ENCODE measurements around the gene CHST11.

Gene CHST11

DNA sequence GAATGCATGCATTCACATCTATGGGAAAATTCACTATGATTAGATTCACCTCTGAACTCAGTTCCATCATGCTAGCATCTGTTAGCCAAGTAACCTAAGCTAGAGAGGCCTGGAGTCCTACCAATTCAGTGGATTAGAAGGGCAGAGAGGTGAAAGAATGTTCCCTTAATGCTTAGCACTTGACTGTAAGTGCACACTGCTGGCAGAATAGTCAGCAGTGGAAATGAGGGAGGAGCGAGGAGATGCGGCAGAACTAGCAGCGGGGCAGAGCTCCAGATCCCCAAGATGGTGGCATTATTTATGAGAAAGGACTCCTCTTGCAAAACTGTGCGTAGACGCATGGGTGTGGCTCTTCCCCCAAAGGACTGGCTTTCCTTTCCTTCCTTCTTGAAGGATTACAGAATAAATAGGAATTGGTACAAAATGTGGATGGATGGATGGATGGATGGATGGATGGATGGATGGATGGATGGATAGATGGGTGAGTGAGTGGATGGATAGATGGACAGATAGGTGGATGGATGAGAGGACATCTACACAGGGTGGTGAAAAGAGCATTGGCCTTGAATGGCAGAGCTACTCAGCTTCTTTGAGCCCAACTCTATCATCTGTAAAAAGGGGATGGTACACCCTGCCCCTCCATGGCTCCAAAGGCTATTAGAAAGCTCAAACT is 227.2 kb downstream of the CHST11 start:
- DNase-seq (ENCODE audit: insufficient read length, low spot score) (no peak), FAIRE-seq (no peak)
- TF ChIP-seq TAF1 (IDR thresholded peaks at IDR 0.05; ENCODE audit: low read depth, low read length) (no peak), PAX5 (IDR thresholded peaks at IDR 0.05; ENCODE audit: insufficient read depth, low read length, severe bottlenecking) (no peak), POLR2A (IDR thresholded peaks at IDR 0.05; ENCODE audit: low read depth, low read length) (no peak), SPI1 (IDR thresholded peaks at IDR 0.05; ENCODE audit: low read depth, low read length) (no peak), POLR2AphosphoS5 (IDR thresholded peaks at IDR 0.05; ENCODE audit: low read depth, low read length) (no peak), POU2F2 (IDR thresholded peaks at IDR 0.05; ENCODE audit: low read depth, low read length) (no peak)

DNA sequence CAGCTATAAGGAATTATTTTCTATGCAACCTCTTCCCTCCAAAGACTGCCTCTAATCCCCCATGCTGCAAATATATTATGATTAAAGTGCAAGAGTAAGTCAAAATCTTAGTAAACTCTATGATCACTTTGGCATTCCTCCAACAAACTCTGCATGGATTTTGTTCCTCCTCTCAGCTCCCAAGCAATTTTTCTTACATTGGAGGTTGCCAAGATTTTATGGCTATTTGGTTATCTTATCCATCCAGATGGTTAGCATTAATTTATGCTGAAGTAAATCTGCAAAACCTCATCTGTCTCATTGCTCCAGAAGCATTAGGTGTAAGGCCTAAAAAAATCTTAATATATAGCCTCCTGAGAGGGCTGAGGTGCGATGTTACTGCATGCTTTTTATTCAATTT is 228.1 kb downstream of the CHST11 start:
- DNase-seq (ENCODE audit: insufficient read length, low spot score) (no peak), FAIRE-seq (no peak)
- TF ChIP-seq SPI1 (IDR thresholded peaks at IDR 0.05; ENCODE audit: low read depth, low read length) = no peak
- TF ChIP-seq POU2F2 (IDR thresholded peaks at IDR 0.05; ENCODE audit: low read depth, low read length) = no peak
- no peak for TF ChIP-seq TAF1 (IDR thresholded peaks at IDR 0.05; ENCODE audit: low read depth, low read length)
- TF ChIP-seq POLR2A (IDR thresholded peaks at IDR 0.05; ENCODE audit: low read depth, low read length) = no peak
- no peak for TF ChIP-seq PAX5 (IDR thresholded peaks at IDR 0.05; ENCODE audit: insufficient read depth, low read length, severe bottlenecking)
- no peak for TF ChIP-seq POLR2AphosphoS5 (IDR thresholded peaks at IDR 0.05; ENCODE audit: low read depth, low read length)

DNA sequence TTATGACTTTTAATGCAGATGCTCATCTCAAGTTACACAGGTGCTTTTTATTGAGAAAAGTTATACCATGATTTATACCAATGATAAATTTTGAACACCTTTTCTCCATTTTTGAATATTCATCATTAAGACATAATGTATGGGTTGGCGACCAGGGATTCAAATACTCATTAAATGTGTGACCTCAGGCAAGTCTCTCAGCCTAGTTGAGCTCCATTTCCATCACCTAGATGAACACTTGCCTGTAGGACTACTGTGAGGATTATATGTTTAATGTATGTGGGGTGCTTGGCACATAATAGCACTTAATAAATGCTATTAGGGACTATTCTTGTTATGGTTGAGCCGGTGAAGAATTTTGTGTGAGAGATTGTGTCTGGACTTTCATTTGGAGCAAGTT is 228.6 kb downstream of the CHST11 start:
- TF ChIP-seq POLR2AphosphoS5 (IDR thresholded peaks at IDR 0.05; ENCODE audit: low read depth, low read length) = no peak
- TF ChIP-seq PAX5 (IDR thresholded peaks at IDR 0.05; ENCODE audit: insufficient read depth, low read length, severe bottlenecking) = no peak
- no peak for TF ChIP-seq TAF1 (IDR thresholded peaks at IDR 0.05; ENCODE audit: low read depth, low read length)
- TF ChIP-seq POLR2A (IDR thresholded peaks at IDR 0.05; ENCODE audit: low read depth, low read length) = no peak
- no peak for TF ChIP-seq SPI1 (IDR thresholded peaks at IDR 0.05; ENCODE audit: low read depth, low read length)
- DNase-seq (ENCODE audit: insufficient read length, low spot score) = no peak
- no peak for FAIRE-seq

DNA sequence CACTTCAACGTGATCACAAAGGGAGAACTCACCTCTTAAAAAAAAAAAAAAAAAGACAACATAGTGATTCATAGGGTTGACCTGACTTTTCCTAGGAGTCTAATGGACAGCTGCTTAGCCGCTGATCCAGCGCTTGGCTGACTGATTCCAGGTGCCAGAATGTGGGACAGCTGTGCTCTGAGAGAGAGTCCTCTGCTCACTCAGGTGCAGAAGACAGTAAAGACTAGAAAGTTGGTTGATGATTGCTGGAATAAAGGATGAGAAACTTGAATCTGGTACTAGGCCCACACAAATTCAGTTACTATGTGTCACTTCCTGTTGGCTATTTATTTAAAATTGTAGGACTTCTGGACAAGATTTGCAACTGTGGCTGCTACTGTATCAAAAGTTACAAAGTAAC is 229.4 kb downstream of the CHST11 start:
- FAIRE-seq (no peak), DNase-seq (ENCODE audit: insufficient read length, low spot score) (no peak)
- TF ChIP-seq PAX5 (IDR thresholded peaks at IDR 0.05; ENCODE audit: insufficient read depth, low read length, severe bottlenecking) (no peak), POLR2AphosphoS5 (IDR thresholded peaks at IDR 0.05; ENCODE audit: low read depth, low read length) (no peak), POLR2A (IDR thresholded peaks at IDR 0.05; ENCODE audit: low read depth, low read length) (no peak), TAF1 (IDR thresholded peaks at IDR 0.05; ENCODE audit: low read depth, low read length) (no peak), POU2F2 (IDR thresholded peaks at IDR 0.05; ENCODE audit: low read depth, low read length) (no peak), SPI1 (IDR thresholded peaks at IDR 0.05; ENCODE audit: low read depth, low read length) (no peak)

DNA sequence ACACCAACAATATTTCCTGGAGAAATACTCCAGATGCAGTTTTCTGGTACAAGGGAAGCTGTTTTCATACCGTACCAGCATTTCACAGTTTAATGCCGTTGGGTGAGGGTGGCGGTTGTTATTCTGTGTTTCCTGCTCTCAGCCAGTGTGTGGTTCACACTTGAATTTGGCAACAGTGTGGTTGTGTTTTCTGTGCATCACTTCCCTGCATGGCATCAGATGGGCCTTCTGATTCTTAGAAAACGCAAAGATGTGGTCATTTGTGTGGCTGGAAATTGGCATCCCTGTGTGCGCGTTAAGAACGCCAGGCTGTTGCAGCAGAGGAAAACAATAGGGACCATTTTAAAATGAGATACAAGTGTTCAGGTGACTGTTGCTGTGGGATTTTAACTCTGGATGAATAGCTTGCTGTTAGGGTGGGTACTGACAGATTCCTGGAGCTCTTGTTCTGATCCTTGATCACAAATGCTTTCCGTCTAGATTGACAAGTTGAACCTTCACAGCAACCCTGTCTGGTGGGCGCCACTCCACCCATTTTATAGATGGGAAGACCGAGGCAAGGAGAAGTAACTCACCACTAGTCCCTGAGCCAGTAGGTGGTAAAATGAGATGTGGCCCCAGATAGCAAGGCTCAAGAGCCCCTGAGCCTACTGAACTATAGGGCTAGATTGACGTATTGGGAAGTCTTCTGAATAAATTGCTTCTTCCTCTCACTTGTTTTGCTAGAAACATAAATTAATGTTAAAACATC is 231.2 kb downstream of the CHST11 start:
- TF ChIP-seq POLR2A (IDR thresholded peaks at IDR 0.05; ENCODE audit: low read depth, low read length) = no peak
- TF ChIP-seq PAX5 (IDR thresholded peaks at IDR 0.05; ENCODE audit: insufficient read depth, low read length, severe bottlenecking) = no peak
- no peak for TF ChIP-seq SPI1 (IDR thresholded peaks at IDR 0.05; ENCODE audit: low read depth, low read length)
- TF ChIP-seq TAF1 (IDR thresholded peaks at IDR 0.05; ENCODE audit: low read depth, low read length) = no peak
- TF ChIP-seq POU2F2 (IDR thresholded peaks at IDR 0.05; ENCODE audit: low read depth, low read length) = no peak
- TF ChIP-seq POLR2AphosphoS5 (IDR thresholded peaks at IDR 0.05; ENCODE audit: low read depth, low read length) = no peak
- peak; percentile 86 for FAIRE-seq
- DNase-seq (ENCODE audit: insufficient read length, low spot score) = no peak

DNA sequence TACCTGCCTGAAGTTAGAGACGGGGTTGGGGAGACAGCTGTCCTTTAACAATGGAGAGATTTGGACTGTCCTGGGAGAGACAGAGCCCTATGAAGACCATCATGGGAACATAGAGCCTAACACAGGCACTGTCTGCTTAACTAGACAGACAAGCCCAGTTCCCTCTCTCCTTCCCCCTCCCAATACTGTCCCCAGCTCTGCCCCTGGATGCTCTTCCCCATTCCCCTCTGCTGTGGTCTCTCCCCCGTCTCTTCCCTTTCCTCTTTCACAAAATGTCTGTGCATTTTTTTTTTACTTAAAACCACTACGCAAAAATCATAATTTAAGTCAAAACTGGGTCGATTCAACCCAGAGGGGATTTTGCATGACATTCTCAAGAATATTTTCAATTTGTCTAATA is 232.9 kb downstream of the CHST11 start:
- FAIRE-seq = no peak
- no peak for DNase-seq (ENCODE audit: insufficient read length, low spot score)
- TF ChIP-seq SPI1 (IDR thresholded peaks at IDR 0.05; ENCODE audit: low read depth, low read length) (no peak), POU2F2 (IDR thresholded peaks at IDR 0.05; ENCODE audit: low read depth, low read length) (no peak), POLR2AphosphoS5 (IDR thresholded peaks at IDR 0.05; ENCODE audit: low read depth, low read length) (no peak)

DNA sequence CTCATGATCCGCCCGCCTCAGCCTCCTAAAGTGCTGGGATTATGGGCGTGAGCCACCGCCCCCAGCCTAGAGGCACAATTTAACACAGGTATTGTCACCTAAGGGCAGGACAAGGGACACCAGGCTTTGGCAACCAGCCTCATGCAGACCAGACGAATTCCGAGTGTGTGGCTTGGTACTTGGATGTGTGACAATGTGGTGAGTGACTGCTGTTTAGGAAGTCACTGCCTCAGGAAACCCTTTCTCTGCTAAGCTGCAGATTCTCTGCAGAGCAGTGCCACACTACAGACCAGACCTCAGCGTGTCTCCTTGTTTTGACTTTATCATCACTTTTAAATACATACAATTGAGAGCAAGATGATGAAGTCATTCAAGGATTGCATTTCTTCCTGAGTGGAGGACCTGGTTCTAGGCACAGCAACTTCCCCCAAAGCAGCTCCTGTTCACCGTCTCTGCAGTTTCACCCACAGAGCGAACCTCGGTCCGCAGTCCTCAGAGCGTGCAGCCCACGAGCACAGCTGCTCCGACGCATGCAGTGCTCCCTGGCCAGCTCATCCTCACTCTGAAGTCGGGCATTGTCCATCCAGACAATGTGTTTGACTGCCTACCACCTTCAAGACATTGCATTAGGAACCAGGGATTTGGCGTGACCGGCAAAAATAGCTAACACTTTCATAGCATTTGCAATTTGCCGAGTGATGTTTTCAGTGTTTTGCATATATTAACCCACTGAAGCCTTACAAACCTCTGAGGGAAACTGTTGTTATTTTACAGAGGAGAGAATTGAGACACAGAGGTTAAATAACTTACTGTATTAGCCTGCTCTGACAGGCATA is 235.2 kb downstream of the CHST11 start:
- peak; percentile 97 for FAIRE-seq
- DNase-seq (ENCODE audit: insufficient read length, low spot score) = peak; percentile 20
- TF ChIP-seq POLR2AphosphoS5 (IDR thresholded peaks at IDR 0.05; ENCODE audit: low read depth, low read length) (no peak), SPI1 (IDR thresholded peaks at IDR 0.05; ENCODE audit: low read depth, low read length) (no peak), TAF1 (IDR thresholded peaks at IDR 0.05; ENCODE audit: low read depth, low read length) (no peak)

DNA sequence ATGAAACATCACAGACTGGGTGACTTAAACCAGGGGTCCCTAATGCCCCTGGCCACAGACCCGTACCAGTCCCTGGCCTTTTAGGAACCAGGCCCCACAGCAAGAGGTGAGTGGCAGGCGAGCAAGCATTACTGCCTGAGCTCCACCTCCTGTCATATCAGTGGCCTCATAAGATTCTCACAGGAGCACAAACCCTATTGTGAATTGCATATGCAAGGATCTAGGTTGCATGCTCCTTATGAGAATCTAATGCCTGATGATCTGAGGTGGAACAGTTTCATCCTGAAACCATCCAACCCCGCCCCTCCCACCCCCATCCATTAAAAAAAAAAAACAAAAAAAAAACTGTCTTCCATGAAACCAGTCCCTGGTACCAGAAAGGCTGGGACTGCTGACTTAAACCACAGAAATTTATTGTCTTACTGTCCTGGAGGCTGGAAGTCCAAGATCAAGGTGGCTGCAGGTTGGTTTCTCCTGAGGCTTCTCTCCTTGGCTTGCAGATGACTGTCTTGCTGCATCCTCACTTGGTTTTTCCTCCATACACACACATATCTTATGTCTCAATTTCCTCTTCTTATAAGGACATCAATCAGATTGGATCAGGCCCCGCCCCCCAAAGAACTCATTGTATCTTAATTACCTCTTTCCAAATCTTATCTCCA is 235.9 kb downstream of the CHST11 start:
- DNase-seq (ENCODE audit: insufficient read length, low spot score) (no peak), FAIRE-seq (no peak)
- TF ChIP-seq PAX5 (IDR thresholded peaks at IDR 0.05; ENCODE audit: insufficient read depth, low read length, severe bottlenecking) (no peak), TAF1 (IDR thresholded peaks at IDR 0.05; ENCODE audit: low read depth, low read length) (no peak)

DNA sequence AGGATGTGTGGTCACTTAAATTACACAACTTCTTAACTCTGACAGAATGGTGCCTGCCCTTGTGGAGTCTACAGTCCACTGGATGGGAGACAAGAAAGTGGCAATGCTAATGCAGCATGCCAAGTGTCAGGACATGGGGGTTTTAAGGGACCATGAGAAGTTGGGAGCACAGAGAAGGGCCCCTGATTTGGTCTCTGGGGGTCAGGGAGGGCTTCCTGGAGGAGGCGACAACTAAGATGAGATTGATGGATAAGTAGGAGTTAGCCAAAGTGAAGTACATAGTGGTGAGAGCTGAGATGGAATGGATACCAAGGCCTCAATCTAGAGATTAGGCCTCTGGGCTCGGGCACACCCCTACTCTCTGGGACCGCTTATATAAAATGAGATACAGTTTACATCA is 236.7 kb downstream of the CHST11 start:
- no peak for DNase-seq (ENCODE audit: insufficient read length, low spot score)
- FAIRE-seq = peak; percentile 38
- TF ChIP-seq SPI1 (IDR thresholded peaks at IDR 0.05; ENCODE audit: low read depth, low read length) (no peak), POLR2AphosphoS5 (IDR thresholded peaks at IDR 0.05; ENCODE audit: low read depth, low read length) (no peak), PAX5 (IDR thresholded peaks at IDR 0.05; ENCODE audit: insufficient read depth, low read length, severe bottlenecking) (no peak), POU2F2 (IDR thresholded peaks at IDR 0.05; ENCODE audit: low read depth, low read length) (no peak)
